GM18951 (cell line): ENCODE data around the gene CTXN2.
A peak's percentile ranks its signal among the peaks of the same experiment; 100 is the strongest.

Source experiments
- POLR2A ChIP-seq: IDR thresholded peaks from 4 replicates; pipeline ENCODE4 v1.6.1; 2011; ENCODE audit warnings: mild to moderate bottlenecking; ENCODE audit not compliant: insufficient read length, insufficient read depth; ENCODE audit errors: extremely low read depth
- in situ Hi-C: fragments of 300-500 bp; cut with MboI; formaldehyde crosslinking; loops from one replicate; pipeline ENCODE4 v1.12.0; 2022; ENCODE audit warnings: low sequenced_read_pairs, mixed read lengths, inconsistent platforms; ENCODE audit not compliant: unreplicated experiment

Gene CTXN2

DNA sequence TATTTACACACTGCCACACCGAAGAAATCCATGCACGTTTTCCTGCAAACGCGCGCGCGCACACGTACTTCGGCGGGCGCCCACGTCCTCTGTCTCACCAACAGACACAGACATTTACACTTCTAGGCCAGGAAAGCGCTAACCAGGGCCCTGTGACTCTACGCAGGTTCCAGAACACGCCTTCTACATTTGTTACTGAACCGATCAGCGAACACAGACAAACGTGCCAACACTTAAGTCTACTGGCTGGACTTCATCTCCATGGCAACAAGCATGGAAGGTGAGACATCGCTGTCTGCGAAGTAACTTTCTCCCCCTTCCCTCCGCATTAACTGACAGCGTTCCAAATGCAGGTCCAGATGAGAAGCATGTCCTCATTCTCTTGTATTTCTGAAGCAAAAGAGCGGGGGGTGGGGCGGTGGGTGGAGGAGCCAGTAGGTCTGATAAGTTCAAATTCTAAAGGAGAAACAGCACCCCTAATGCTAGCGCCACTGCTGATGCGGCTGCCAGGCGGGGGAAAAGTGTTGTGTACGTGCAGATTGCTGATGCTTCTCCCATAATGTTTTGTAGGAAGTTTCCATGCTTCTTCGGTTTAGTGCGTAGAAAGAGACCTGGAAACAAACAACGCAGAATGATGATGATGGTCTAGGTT is at the start of gene CTXN2:
Gene CTXN2, plus strand, starts transcription at position 92 of the 652 bp plus-strand sequence. CDS start 9,636 bp downstream, outside the sequence.
- no peak for TF ChIP-seq POLR2A
- in situ Hi-C loops, result no loop called here

DNA sequence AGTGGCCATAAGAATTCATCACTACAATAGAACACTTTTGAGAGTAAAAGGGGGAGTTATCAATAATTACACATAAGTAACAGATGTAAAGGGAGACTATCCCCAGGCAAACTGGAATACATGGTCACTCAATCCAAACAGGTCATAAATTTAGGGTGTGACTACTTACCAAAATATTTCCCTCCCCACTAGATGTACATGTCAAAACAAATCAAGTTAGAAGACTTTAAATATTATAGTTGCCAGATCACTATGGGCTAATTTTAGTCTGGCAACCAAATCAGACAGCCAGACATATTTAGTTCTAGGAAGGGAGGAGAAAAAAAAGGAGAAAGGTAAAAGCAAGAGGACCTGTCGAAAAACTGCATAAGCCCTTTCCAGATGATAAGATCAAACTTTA is 47.6 kb upstream of the CTXN2 start:
- in situ Hi-C loops, result no loop called here
- TF ChIP-seq POLR2A, result no peak

GRCh38 chr15:48144889-48145288 is 46.6 kb upstream of the CTXN2 start:
- in situ Hi-C loops, result no loop called here
- no peak for TF ChIP-seq POLR2A

GRCh38 chr15:48145923-48146322 is 45.5 kb upstream of the CTXN2 start:
- in situ Hi-C loops, result no loop called here
- TF ChIP-seq POLR2A, result no peak

DNA sequence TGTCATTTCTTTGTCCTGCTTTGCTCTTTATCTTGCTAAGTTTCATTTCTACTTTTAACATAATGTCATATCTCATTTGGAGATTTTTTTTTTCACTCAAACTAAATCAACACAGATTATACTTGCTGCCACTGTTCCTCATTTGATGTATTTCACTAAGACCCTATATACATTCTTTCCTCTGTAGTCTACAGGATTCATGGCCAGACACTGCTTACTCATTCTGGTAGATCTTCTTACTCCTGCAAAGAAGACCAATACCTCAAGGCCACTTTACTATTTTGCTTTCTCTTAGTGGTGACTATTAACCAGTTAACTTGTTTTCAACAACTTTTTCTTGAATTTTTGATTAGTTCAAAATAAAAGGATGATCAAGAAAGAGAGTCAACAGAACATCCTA is 44.1 kb upstream of the CTXN2 start:
- in situ Hi-C loops, result no loop called here

GRCh38 chr15:48149858-48150257 is 41.6 kb upstream of the CTXN2 start:
- in situ Hi-C loops, result no loop called here

More for the DNA sequence above, 44.1 kb upstream of the CTXN2 start:
- TF ChIP-seq POLR2A, result no peak

DNA sequence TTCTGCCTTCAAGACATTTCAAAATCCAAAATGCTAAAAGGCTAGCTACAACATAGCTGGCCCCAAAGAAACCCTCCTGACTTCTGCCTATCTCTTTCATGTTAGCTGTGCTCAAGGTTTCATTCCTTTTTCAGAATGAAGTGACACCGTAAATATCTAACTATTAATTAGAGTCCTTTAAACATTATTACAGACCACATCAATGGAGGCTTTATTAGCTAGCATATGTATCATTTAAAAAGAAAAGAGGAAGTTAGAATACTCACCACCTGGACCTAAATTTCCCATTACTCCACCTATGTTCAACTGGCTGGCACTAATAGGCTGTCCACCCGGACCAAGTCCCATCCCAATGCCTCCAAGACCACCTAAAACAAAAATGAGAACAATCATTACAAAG is 37.9 kb upstream of the CTXN2 start:
- in situ Hi-C loops, result no loop called here
- TF ChIP-seq POLR2A, result no peak

More at GRCh38 chr15:48149858-48150257, 41.6 kb upstream of the CTXN2 start:
- no peak for TF ChIP-seq POLR2A

- in situ Hi-C loops, result no loop called here
- no peak for TF ChIP-seq POLR2A
Measured at GRCh38 chr15:48168616-48169015, 22.8 kb upstream of the CTXN2 start.

- no peak for TF ChIP-seq POLR2A
- in situ Hi-C loops, result no loop called here
Measured at GRCh38 chr15:48170981-48171380, 20.5 kb upstream of the CTXN2 start.

DNA sequence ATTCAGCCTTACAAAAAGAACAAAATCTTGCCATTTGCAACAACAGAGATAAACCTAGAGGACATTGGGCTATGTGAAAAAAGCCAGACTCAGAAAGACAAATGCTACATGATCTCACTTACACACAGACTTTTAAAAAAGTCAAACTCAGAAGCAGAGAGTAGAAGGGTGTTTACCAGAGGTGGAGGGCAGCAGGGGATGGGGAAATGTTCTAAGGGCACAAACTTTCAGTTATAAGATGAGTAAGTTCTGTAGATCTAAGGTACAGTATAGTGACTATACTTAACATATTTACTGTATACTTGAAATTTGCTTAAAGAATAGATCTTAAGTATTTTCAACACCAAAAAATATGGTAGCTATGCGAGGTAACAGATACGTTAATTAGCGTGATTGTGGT is 16.3 kb upstream of the CTXN2 start:
- in situ Hi-C loops, result no loop called here
- TF ChIP-seq POLR2A, result no peak

DNA sequence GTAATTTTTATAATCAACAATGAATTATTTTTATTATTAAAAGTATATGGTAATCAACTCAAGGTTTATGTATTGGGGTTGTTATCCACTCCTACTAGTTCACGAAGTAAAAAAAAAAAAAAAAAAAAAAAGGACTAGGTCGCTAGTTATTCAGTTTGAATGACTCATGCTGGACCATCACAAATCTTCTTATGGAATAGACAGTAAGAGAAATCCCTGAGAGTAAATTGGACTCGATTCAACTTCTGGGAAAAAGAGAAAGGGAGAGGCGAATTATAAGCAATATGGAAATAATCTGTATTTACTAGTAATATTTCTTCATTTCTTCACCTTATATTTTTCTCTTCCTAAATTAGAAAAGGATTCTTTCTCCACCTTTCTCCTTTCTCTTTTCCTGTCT is 15.4 kb upstream of the CTXN2 start:
- no peak for TF ChIP-seq POLR2A
- in situ Hi-C loops, result no loop called here

DNA sequence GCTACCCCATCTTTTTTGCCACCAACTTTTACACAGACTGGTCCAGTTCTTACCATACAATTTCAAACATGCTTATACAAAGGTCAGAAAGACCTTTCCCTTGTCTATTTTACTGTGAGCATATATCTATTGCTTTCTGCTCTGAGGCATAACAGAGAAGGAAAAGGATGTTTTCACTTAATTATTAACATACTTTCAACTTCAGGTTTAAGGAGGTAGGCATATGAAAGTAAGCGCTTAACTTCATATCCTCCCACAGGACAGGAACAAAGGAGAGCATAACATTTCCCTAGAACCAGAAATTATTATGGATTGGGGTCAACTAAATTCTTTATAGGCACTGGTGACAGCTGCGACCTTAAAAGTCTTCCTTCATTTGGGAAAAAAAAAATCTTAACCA is 14.5 kb upstream of the CTXN2 start:
- in situ Hi-C loops, result no loop called here
- TF ChIP-seq POLR2A, result no peak

GRCh38 chr15:48177383-48177765 is 14.1 kb upstream of the CTXN2 start:
- in situ Hi-C loops, result no loop called here
- TF ChIP-seq POLR2A, result no peak

- in situ Hi-C loops, result no loop called here
- peak; percentile 70 for TF ChIP-seq POLR2A
Measured at GRCh38 chr15:48177766-48178647, 13.5 kb upstream of the CTXN2 start, which contains the start of gene MYEF2. TSS of gene MYEF2 (minus strand) at chr15:48178295. CDS start at chr15:48178237, 58 bp downstream.
